GM21723 (cell line): Measurements from ENCODE around the gene DIPK1B.
A peak's percentile ranks its signal among the peaks of the same experiment; 100 is the strongest.
"Not testable (repeated sequence)": the region's sequence is repeated elsewhere in the genome, so short reads cannot be mapped to it uniquely, and the experiment has no call there.

ENCODE experiments used
- ATAC-seq: cut with Tn5 transposase; IDR thresholded peaks from one replicate; pipeline ENCODE4 v1.9.1; 2021; ENCODE audit warnings: mild to moderate bottlenecking, moderate library complexity; ENCODE audit not compliant: unreplicated experiment

The DIPK1B gene

DNA sequence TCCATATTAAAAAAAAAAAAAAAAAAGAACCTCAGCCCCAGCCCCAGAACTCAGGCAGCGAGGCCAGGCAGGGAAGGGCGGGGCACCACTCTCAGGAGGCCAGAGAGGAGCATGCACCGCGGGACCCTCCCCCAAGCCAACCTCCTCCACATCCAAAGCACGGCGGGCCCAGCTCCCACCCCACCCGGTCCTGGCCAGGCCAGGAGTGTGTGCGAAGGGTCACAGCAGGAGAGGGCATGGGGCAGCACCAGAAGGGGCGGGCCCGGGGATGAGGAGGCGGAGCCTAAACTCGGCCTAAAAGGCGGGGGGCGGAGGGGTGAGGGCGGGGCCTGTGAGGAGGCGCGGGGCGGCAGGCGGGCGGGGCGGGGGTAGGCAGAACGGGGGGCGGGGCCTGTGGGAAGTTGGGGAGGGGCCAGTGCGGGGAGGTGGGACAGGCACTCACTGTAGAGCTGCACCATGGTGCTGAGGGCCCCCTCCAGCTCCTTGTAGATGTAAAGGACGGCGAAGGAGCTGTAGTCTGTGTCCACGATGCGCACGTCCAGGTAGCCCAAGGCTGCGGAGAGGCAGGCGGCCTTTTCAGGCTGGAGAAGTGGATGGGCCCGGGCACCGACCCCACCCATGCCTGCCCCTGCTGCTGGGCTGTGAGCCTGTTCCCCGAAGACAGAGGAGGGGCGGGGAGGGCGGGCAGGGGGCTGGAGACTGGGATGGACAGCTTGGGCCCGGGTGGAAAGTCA is 50.7 kb downstream of the DIPK1B start:
- ATAC-seq: no peak

DNA sequence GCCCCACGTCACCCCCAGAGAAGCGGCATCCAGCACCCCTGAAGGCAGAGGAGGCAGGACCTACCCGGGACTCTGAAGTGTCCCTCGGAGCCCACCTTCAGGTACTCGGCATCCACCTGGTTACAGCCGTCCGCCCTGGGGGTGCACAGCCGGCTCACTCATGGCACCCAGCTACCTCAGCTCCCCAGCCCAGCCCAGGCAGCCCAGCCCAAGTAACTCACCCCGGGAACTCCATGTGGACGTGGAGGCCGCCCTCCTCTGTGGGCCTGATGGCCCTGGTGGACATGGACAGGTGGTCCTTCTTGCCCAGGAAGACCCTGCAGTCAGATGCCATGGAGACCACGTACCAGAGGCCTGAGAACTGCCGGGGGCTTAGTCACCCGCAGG is 51.3 kb downstream of the DIPK1B start:
- no peak for ATAC-seq

DNA sequence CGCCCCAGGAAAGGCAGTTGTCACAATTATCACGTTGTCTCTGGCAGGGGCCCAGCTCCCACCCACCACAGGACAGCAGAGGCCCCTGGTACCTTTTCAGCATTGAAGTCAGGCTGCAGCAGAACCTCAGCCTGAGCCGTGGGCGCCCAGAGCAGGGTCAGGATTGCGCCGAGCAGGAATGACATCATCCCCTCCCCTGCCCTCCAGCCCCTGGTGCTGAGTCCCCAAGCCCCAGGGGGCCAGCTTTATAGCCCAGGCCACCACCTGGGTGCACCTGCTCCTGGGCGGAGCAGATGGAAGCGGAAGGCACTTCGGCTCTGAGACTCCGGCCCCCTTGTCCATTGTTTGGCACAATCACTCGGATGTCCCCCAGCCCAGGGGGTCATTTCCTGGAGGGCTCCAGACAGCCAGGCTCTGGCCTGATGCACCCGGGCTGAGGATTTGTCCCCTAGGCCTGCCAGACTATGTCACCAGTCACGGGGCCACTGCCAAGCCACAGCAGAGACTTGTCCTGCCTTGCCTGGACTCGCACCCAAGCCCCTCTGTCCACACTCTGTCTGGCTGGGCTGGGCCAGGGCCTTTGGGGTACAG is 52.0 kb downstream of the DIPK1B start, which contains the start of gene LCN15:
Gene LCN15, minus strand, starts transcription at position 218 of the 591 bp plus-strand sequence. Its CDS starts 30 bp downstream, at position 188.
- no peak for ATAC-seq

DNA sequence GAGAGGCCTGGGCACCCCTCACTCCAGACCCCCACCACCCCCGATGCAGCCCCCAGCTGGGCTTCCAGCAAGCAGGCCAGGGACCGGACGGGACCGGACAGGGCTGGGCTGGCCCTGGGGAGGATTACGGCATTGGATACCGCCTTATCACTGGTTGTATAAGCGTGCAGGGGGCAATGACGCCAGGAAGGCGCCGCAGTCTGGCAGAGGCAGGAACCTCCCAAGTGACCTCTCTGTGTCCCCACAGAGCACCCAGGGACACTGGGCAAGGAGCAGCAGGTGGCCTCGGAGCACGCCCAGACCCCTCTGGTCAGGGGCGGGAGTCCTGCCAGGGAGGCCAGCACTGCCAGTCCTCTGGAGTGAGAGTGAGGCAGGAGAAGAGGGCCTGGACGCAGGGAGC is 52.7 kb downstream of the DIPK1B start:
- no peak for ATAC-seq

DNA sequence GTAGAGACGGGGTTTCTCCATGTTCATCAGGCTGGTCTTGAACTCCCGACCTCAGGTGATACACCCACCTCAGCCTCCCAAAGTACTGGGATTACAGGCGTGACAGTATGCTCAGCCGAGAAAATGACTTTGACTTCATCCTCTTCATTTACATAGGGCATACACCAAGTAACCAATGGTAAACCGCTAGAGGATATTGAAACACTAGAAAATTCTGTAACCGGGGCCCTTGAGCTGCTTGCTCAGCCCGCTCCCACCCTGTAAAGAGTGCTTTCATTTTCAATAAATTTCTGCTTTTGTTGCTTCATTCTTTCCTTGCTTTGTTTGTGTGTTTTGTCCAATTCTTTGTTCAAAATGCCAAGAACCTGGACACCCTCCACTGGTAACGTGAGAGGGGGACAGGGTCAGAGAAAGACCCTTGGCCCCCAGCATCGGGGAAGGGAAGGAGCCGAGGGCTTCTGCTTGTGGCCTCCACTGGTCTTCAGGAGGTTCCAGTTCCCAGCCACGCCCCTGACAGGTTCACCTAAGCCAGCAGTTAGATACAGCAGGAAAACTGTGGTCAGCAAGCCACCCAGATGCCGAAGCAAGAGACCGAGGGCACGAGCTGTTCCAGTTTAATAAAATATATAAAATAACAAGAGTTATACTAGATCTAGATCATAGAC is 53.5 kb downstream of the DIPK1B start:
- ATAC-seq: peak; percentile 65

DNA sequence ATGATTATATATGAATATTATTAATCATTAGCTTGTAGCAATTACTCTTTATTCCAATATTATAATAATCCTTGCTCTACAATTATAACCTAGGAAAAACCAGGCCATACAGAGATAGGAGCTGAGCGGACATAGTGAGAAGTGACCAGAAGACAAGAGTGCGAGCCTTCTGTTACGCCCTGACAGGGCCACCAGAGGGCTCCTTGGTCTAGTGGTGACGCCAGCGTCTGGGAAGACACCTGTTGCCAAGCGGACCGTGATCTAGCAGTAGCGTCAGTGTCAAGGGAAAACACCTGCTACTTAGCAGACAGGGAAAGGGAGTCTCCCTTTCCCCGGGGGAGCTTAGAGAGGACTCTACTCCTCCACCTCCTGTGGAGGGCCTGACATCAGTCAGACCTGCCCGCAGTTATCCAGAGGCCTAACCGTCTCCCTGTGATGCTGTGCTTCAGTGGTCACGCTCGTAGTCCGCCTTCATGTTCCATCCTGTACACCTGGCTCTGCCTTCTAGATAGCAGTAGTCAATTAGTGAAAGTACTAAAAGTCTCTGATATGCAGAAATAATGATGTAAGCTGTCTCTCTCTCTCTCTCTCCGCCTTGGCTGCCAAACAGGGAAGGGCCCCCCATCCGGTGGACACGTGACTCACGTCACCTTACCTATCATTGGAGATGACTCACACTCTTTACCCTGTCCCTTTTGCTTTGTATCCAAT is 54.2 kb downstream of the DIPK1B start:
- not testable (repeated sequence) for ATAC-seq

DNA sequence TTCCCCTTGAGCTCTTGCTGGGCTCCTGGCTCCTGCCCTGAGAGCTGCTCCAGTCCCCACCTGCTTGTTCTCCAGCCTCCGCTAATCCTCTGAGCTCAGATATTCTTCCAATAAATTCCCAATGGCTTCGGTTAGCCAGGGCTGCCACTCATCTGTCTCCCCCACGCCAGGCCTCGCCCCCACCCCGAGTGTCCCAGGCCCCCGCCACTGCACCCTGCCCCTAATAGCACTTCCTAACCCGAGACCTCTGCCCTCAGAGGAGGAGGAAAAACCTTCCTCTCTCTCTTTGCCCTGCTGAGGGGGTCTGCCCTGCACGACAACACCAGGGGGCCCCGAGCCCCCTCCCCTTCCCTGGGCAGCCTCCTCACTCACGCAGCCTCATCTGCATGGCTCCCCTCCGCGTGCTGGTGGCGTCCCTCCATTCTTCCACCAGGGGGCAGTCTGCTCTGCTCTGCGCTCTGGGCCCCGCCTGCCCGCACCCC is 57.4 kb downstream of the DIPK1B start:
- no peak for ATAC-seq

DNA sequence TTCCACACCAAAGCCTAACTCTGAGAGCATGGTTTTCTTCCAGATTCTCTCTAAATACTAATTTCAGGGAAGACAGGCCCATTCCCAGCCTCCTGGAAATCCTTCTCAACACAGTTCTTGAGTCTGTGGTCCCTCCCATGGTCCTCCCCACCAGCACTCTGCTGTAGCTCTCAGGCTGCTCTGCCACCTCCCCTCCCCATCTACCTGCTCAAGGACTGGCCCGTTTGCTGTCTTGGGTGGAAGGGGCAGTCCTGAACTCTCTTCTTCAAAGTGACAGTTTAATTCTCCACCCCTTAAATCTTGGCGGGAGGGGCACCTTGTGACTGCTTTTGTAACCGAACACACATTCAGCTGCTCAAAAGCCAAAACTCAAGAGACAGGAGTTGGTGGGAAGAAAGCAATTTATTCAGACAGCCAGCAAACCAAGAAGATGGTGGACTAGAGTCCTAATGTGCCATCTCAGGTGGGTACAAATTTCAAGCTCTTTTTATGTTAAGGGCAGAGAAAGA is 59.6 kb downstream of the DIPK1B start:
- ATAC-seq: no peak

DNA sequence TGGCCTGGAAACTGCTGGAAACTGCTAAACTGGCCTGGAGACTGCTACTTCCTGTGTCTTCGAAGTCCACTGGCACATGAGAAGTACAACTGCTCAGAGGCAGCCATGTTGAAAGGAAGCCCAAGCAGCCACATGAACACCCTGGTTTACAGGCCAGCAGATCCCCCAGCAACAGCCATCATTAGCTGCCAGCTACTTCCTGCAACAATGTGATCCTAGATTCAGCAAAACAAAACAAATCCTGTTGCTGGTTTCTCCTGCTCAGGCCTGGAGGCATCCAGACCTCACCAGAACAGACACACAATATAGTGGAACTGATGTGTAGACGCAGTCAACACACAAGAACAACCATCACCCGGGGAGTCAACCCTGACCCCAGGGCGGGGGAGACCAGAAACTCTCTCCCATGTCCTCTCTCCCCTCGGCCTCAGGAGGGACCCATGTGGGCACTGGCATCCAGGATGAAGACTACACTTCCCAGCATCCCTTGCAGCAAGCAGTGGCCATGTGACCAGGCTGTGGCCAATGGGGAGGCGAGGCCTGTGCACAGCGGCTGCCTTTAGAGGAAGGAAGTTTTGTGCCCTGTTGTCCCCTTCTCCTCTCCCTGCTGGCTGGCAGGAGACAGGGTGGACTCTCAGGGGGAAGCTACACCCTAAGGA is 61.1 kb downstream of the DIPK1B start:
- ATAC-seq: no peak
